ENCODE measurements around the gene FEZ2.

- TF ChIP-seq ZFP36 (IDR thresholded peaks at IDR 0.05; ENCODE audit: borderline replicate concordance, low read depth, low read length, partially characterized antibody) (no peak), ZUFSP (CRISPR knock-in tag; IDR thresholded peaks at IDR 0.05; ENCODE audit: borderline replicate concordance) (no peak)
Observed at GRCh38 chr2:36560726-36561125, 37.2 kb downstream of the FEZ2 start.
